Measurements from ENCODE around the gene SORCS2. TPM values are rescaled to one million over a fixed set of nuclear protein-coding genes. Genes with fewer than 3 reads are reported as not detected.

Gene SORCS2
- total and polyA plus RNA-seq, 3 donors from 2014 or later = 2.7 to 4.6 (median 2.9) TPM

GRCh38 chr4:7379719-7380118 lies 187.4 kb downstream of the SORCS2 start:
- DNase-seq = no peak
- intact Hi-C loops (cut with DNase I; ENCODE audit: low total_unique reads) = no loop called here
- H3K27me3 ChIP-seq = no peaks in the 10 kb centered on the region
- no peak overlapping the region for H3K27ac ChIP-seq
- H3K4me3 ChIP-seq = no peak overlapping the region
- 83 to 88% methylated on average over 6 of the region's 6 CpGs for WGBS, 2 donors
- no peaks in the 10 kb centered on the region for H3K9me3 ChIP-seq
- no peak for TF ChIP-seq POLR2A (IDR thresholded peaks at IDR 0.05)
- TF ChIP-seq CTCF (IDR thresholded peaks at IDR 0.05) = no peak
- H3K4me1 ChIP-seq = peaks cover 10% of the 10 kb centered on the region
- H3K36me3 ChIP-seq (ENCODE audit: low read depth, missing control alignments) = no peaks in the 10 kb centered on the region

GRCh38 chr4:7381221-7381889 lies 189.0 kb downstream of the SORCS2 start:
- Histone ChIP-seq H3K9me3 (no peaks in the 10 kb centered on the region), H3K27ac (no peak overlapping the region), H3K36me3 (ENCODE audit: low read depth, missing control alignments) (no peaks in the 10 kb centered on the region), H3K4me3 (no peak overlapping the region), H3K27me3 (no peaks in the 10 kb centered on the region), H3K4me1 (peaks cover 10% of the 10 kb centered on the region)
- DNase-seq = peak; percentile 55
- TF ChIP-seq POLR2A (IDR thresholded peaks at IDR 0.05) (no peak), CTCF (IDR thresholded peaks at IDR 0.05) (no peak)
- intact Hi-C loops (cut with DNase I; ENCODE audit: low total_unique reads) = no loop called here
- WGBS, 2 donors = 24 to 32% methylated on average over 7 to 9 of the region's 9 CpGs

GRCh38 chr4:7381890-7382633 lies 189.7 kb downstream of the SORCS2 start:
- Histone ChIP-seq H3K27ac (no peak overlapping the region), H3K9me3 (no peaks in the 10 kb centered on the region), H3K4me3 (no peak overlapping the region), H3K27me3 (no peaks in the 10 kb centered on the region), H3K4me1 (peaks cover 10% of the 10 kb centered on the region), H3K36me3 (ENCODE audit: low read depth, missing control alignments) (no peaks in the 10 kb centered on the region)
- TF ChIP-seq POLR2A (IDR thresholded peaks at IDR 0.05) = no peak
- no peak for TF ChIP-seq CTCF (IDR thresholded peaks at IDR 0.05)
- DNase-seq = no peak
- intact Hi-C loops (cut with DNase I; ENCODE audit: low total_unique reads) = no loop called here
- WGBS, 2 donors = 91% methylated on average over 4 to 9 of the region's 9 CpGs

GRCh38 chr4:7382634-7383014 lies 190.3 kb downstream of the SORCS2 start:
- Histone ChIP-seq H3K4me1 (peaks cover 10% of the 10 kb centered on the region), H3K4me3 (no peak overlapping the region), H3K36me3 (ENCODE audit: low read depth, missing control alignments) (no peaks in the 10 kb centered on the region), H3K27ac (no peak overlapping the region), H3K9me3 (no peaks in the 10 kb centered on the region), H3K27me3 (no peaks in the 10 kb centered on the region)
- 73 to 77% methylated on average over 8 of the region's 8 CpGs for WGBS, 2 donors
- intact Hi-C loops (cut with DNase I; ENCODE audit: low total_unique reads) = no loop called here
- no peak for DNase-seq
- TF ChIP-seq CTCF (IDR thresholded peaks at IDR 0.05) = no peak
- no peak for TF ChIP-seq POLR2A (IDR thresholded peaks at IDR 0.05)
